LNCAP (cell line): ENCODE results near the gene SPANXN1.
"Not testable (repeated sequence)": the region's sequence is repeated elsewhere in the genome, so short reads cannot be mapped to it uniquely, and the experiment has no call there.

Experiments used
- CTCF ChIP-seq: fragments of 450-650 bp; IDR thresholded peaks from 2 replicates; pipeline ENCODE4 v1.5.1; 2017; ENCODE audit warnings: mild to moderate bottlenecking

SPANXN1 gene

DNA sequence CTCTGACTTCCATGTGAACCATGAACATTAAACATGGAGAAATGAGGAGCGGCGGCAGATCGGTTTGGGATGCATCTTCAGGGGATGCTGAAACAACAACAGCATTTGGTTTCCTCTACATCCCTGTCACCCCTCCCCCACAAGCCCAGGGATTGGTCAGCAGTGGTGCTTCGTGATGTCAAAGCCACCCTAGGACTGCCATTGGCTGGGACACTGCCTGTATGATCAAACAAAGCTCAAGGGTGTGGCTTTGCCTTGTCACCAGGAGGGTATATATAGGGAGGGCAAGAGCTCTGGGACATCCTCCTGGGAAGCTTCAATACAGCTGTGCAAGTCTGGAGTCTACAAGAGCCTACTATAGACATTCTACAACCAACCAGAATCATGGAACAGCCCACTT lies at the start of gene SPANXN1:
Gene SPANXN1, plus strand, starts transcription at position 301 of the 400 bp plus-strand sequence. Its CDS starts 84 bp downstream, at position 385.
- TF ChIP-seq CTCF = not testable (repeated sequence)

DNA sequence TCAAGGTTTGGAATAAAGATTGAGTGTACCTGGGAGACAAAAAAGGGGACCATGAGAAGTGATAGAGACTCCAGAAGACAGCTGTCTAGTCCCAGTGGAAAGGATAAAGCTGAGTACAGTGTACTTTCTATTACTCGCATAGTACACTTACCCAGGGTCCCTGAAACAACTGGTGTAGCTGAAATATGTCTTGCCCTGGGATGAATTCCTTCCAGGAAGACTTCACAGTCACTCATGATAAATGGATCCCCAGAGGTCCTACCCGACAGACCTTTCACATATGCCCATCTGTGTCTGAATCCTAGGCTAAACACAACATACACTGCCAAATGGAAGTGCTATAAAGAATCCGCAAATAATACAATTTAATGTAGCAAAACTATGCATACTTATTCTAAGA lies 48.2 kb upstream of the SPANXN1 start:
- TF ChIP-seq CTCF = no peak

DNA sequence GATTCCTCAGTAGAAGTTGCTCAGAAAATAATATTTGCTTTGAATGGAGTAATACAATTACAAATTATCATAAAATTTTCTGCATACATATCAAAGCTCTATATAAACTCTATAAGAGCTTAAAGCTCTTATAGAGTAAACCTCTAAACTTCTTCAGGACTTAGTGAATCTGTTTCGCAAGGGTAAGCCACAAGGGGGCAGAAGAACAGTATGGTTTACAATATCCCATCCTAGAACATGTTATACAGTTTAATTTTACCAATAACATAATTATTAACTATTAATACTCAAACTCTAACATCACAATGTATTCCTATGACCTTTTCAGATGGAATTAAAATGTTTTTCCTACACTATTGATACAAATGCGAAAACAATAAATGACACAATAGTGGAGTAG lies 33.8 kb upstream of the SPANXN1 start:
- peak; percentile 40; the same call in 1 of the 2 replicates for TF ChIP-seq CTCF

- TF ChIP-seq CTCF = no peak
Measured at GRCh38 chrX:145292218-145292617, 44.9 kb downstream of the SPANXN1 start.
